Lower lobe of right lung (tissue), 2 donors: Measurements from ENCODE around the gene COTL1. TPM values are rescaled to one million over a fixed set of nuclear protein-coding genes. Genes with fewer than 3 reads are reported as not detected.

ENCODE experiments used
- ATAC-seq, 2 donors: fragments of 200-7000 bp; cut with Tn5 transposase; one replicate each; pipeline ENCODE4 v1.9.1; 2020 to 2022; ENCODE audit warnings: mild to moderate bottlenecking in 2 of 2, moderate library complexity in 2 of 2
- DNase-seq: peaks from one replicate; pipeline ENCODE4 v3.0.0-alpha.2; 2020
- H3K27ac ChIP-seq: fragments of 200-600 bp; one replicate; pipeline ENCODE4 v1.8.0; 2022
- H3K27me3 ChIP-seq: fragments of 200-600 bp; one replicate; pipeline ENCODE4 v1.8.0; 2022; ENCODE audit warnings: low read depth
- H3K36me3 ChIP-seq: fragments of 200-600 bp; one replicate; pipeline ENCODE4 v1.8.0; 2022; ENCODE audit warnings: mild to moderate bottlenecking
- H3K4me1 ChIP-seq: fragments of 200-600 bp; one replicate; pipeline ENCODE4 v1.8.0; 2022
- H3K4me3 ChIP-seq: fragments of 200-600 bp; one replicate; pipeline ENCODE4 v1.8.0; 2022; ENCODE audit warnings: mild to moderate bottlenecking
- H3K9me3 ChIP-seq: fragments of 200-600 bp; one replicate; pipeline ENCODE4 v1.8.0; 2022
- CTCF ChIP-seq: fragments of 200-600 bp; IDR thresholded peaks from one replicate; pipeline ENCODE4 v1.8.0; 2022; ENCODE audit warnings: antibody characterized with exemption, mild to moderate bottlenecking
- intact Hi-C: fragments of 100-400 bp; cut with DNase I; formaldehyde crosslinking; loops from one replicate; pipeline ENCODE4 v1.11.0; 2022
- total RNA-seq: library from RNA; stranded (reverse); fragmentation: NEBNext Ultra II Directional; extraction: Animal tissue kit (Norgen Biotek cat#: 25700); gene quantifications from one replicate; pipeline ENCODE4 v1.2.1, GENCODE V29; 2021
- donor health status: DM: no; HTN: yes; CAD: no; lungs with severe emphysema.

Gene COTL1
- total RNA-seq, 1 donor from 2014 or later = 221 TPM

GRCh38 chr16:84595052-84595481 lies 22.8 kb downstream of the COTL1 start:
- intact Hi-C loops = no loop called here
- Histone ChIP-seq H3K36me3 (peaks cover 5% of the 10 kb centered on the region), H3K4me1 (peaks cover 54% of the 10 kb centered on the region), H3K4me3 (peak overlapping the region; percentile 20), H3K9me3 (no peaks in the 10 kb centered on the region), H3K27ac (peak overlapping the region; percentile 25), H3K27me3 (no peaks in the 10 kb centered on the region)
- DNase-seq (peak; percentile 24), ATAC-seq (no peak)
- no peak for TF ChIP-seq CTCF

- TF ChIP-seq CTCF = no peak
- intact Hi-C loops = no loop called here
- ATAC-seq = no peak
- Histone ChIP-seq H3K9me3 (no peaks in the 10 kb centered on the region), H3K36me3 (peaks cover 8% of the 10 kb centered on the region), H3K4me3 (peak overlapping the region; percentile 20), H3K27me3 (no peaks in the 10 kb centered on the region), H3K4me1 (peaks cover 50% of the 10 kb centered on the region), H3K27ac (peak overlapping the region; percentile 25)
- DNase-seq = no peak
Observed at GRCh38 chr16:84594725-84595038, 23.2 kb downstream of the COTL1 start.

GRCh38 chr16:84593825-84594724 lies 23.8 kb downstream of the COTL1 start:
- H3K27ac ChIP-seq = peak overlapping the region; percentile 25
- ATAC-seq = peak; percentile 67 to 70

GRCh38 chr16:84592718-84593117 lies 25.2 kb downstream of the COTL1 start:
- H3K27ac ChIP-seq = no peak overlapping the region
- no peak for ATAC-seq
- TF ChIP-seq CTCF = no peak
- no peaks in the 10 kb centered on the region for H3K27me3 ChIP-seq
- intact Hi-C loops = no loop called here
- no peak overlapping the region for H3K4me3 ChIP-seq
- H3K9me3 ChIP-seq = no peaks in the 10 kb centered on the region
- H3K4me1 ChIP-seq = peaks cover 33% of the 10 kb centered on the region
- no peak for DNase-seq
- peaks cover 21% of the 10 kb centered on the region for H3K36me3 ChIP-seq

More at GRCh38 chr16:84593825-84594724, 23.8 kb downstream of the COTL1 start:
- DNase-seq = peak; percentile 74
- Histone ChIP-seq H3K27me3 (no peaks in the 10 kb centered on the region), H3K9me3 (no peaks in the 10 kb centered on the region), H3K36me3 (peaks cover 14% of the 10 kb centered on the region), H3K4me1 (peaks cover 44% of the 10 kb centered on the region), H3K4me3 (peak overlapping the region; percentile 20)
- intact Hi-C loops = no loop called here
- no peak for TF ChIP-seq CTCF

GRCh38 chr16:84589975-84590719 lies 27.7 kb downstream of the COTL1 start:
- intact Hi-C loops = no loop called here
- peaks cover 21% of the 10 kb centered on the region for H3K36me3 ChIP-seq
- ATAC-seq (no peak), DNase-seq (no peak)
- H3K27me3 ChIP-seq = no peaks in the 10 kb centered on the region
- H3K9me3 ChIP-seq = no peaks in the 10 kb centered on the region
- H3K27ac ChIP-seq = no peak overlapping the region
- H3K4me1 ChIP-seq = peaks cover 11% of the 10 kb centered on the region
- TF ChIP-seq CTCF = no peak
- no peak overlapping the region for H3K4me3 ChIP-seq
